Astrocyte of the spinal cord (primary cell): ENCODE measurements around the gene UCHL3.

Experiments used
- DNase-seq: peaks from one replicate; pipeline ENCODE4 v3.0.0; 2011; ENCODE audit warnings: low read depth, low spot score
- H3K4me3 ChIP-seq: 2 replicates; pipeline ENCODE4 v1.5.1; 2011; ENCODE audit warnings: low read depth, mild to moderate bottlenecking, low read length, moderate library complexity
- CTCF ChIP-seq: IDR thresholded peaks from 2 replicates; pipeline ENCODE4 v1.5.1; 2012; ENCODE audit warnings: low read depth, mild to moderate bottlenecking, low read length, inconsistent platforms
- in situ Hi-C: cut with HindIII; loops from 2 replicates; pipeline ENCODE4 v1.10.0; 2017; ENCODE audit warnings: low sequenced_read_pairs

Gene UCHL3

DNA sequence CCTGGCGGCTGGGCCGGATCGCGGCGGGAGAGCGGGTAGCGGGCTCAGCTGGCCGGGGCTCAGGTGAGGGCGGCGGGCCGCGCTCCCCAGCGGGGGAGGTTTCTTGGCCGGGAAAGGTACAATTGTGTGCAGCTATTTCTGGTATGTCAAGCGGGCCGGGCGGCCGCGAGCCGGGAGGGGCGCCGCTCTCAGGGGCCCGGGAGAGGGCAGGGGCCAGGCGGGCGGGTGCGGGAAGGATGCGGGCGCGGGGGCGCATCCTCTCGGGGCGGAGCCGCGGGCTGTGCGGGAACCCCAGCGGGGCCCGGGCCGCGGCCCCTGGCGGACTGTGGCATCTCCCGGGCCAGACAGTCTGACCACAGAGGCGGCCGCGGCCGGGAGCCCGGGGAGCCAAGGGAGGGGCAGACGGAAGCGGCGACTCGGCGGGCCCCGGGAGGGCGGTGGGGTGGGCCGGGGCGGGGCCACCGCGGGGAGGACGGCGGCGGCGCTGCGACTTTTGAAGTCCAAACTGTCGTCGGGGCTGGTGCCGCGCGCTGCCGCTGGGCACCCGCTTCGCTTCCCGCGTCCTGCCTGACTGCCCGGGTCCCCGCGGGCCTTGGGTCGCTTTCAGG is 86.3 kb downstream of the UCHL3 start, which contains the start of gene LMO7:
LMO7 (plus strand) TSS at position 503 of the 608 bp plus-strand sequence. CDS start 328 bp downstream, outside the sequence.
- peak within 1 kb of the TSS; percentile 94 for H3K4me3 ChIP-seq
- no peak for TF ChIP-seq CTCF
- in situ Hi-C loops: no loop called here
- peak; percentile 73 for DNase-seq

DNA sequence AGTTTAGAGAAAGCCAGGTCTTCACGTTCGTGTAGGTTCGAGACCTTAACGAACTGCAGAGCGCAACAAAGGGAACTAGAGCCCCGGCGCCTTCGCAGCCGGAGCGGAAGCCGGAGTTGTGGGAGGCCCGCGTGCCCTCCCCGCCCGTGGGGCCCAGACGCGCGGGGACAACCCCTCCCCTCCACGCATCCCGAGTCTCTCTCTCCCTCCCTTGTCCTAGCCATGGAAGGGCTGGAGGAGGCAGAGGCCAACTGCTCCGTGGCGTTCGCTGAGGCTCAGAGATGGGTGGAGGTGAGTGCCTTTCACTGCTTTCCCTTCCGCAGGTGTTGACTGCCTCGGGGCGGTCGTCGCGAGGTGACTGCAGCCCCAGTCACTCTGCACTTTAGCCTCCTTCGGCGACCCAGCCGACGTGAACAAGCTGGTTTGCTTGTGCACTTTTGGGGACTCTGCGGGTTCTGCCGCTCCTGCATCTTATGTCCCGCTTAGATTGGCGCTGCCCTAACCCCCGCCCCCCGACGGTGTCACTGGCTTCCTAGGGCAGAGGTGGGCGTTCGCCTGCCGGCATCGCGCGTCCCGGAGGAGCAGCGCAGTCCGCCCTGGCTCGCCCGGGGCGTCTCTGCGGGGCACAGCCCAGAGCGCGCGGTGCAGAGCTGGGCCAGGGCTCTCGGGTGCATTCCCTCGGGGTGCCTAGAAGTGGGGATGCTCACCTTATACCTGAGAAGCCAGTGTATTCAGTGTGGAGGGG is 87.0 kb downstream of the UCHL3 start:
- DNase-seq: peak; percentile 72
- in situ Hi-C loops: no loop called here

GRCh38 chr13:75637181-75637750 is 87.7 kb downstream of the UCHL3 start:
- peak overlapping the region; percentile 94 for H3K4me3 ChIP-seq
- no peak for TF ChIP-seq CTCF
- DNase-seq: peak; percentile 36
- in situ Hi-C loops: no loop called here

More for the DNA sequence above, 87.0 kb downstream of the UCHL3 start:
- no peak for TF ChIP-seq CTCF
- H3K4me3 ChIP-seq: peak overlapping the region; percentile 94

- in situ Hi-C loops: no loop called here
- no peak for DNase-seq
- TF ChIP-seq CTCF: no peak
- H3K4me3 ChIP-seq: peak overlapping the region; percentile 94
Observed at GRCh38 chr13:75639454-75639853, 89.9 kb downstream of the UCHL3 start.

DNA sequence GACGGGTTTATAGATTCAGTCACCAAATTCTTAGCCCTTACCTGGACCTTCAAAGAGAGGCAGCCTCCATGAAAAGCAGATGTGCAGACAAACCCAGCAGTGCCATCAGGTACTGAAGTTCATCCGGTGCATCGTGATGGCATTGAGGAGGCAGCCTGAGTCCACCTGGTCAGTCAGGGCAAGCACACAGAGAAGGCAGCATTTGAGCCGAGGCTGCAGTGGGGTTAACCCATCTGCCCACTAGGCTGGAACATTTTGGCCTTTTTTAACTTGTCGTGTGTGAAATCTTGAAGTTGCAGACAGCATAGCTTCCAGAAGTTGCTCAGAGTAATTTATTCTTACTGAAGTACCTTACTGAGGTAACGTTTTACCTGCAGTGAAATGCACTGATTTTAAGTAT is 91.4 kb downstream of the UCHL3 start:
- H3K4me3 ChIP-seq: no peak overlapping the region
- in situ Hi-C loops: no loop called here
- no peak for TF ChIP-seq CTCF
- no peak for DNase-seq

DNA sequence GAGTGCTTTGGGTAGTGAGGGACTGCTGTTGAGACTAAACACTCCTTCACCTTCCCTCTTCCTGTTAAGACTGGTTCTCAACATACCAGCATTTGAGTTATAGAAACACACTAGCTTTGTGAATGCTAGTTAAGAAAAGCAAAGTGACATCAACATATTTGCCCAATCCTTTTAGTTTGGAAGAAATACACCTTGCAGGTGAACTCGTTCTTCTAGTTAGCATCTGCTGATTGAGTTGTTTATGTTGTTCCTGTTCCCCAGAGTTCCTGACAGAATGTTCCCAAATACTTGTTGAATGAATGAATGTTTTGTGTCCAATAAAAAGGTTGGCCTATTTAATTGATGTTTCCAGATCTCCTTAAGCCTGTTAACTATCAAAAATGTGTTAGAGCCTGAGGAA is 93.6 kb downstream of the UCHL3 start:
- H3K4me3 ChIP-seq: no peak overlapping the region
- no peak for TF ChIP-seq CTCF
- in situ Hi-C loops: no loop called here
- DNase-seq: no peak
